ENCODE measurements around the gene ACSF3. TPM values are rescaled to one million over a fixed set of nuclear protein-coding genes. Genes with fewer than 3 reads are reported as not detected.

Gene ACSF3
- total RNA-seq, 1 donor from 2014 or later = 78.0 TPM

DNA sequence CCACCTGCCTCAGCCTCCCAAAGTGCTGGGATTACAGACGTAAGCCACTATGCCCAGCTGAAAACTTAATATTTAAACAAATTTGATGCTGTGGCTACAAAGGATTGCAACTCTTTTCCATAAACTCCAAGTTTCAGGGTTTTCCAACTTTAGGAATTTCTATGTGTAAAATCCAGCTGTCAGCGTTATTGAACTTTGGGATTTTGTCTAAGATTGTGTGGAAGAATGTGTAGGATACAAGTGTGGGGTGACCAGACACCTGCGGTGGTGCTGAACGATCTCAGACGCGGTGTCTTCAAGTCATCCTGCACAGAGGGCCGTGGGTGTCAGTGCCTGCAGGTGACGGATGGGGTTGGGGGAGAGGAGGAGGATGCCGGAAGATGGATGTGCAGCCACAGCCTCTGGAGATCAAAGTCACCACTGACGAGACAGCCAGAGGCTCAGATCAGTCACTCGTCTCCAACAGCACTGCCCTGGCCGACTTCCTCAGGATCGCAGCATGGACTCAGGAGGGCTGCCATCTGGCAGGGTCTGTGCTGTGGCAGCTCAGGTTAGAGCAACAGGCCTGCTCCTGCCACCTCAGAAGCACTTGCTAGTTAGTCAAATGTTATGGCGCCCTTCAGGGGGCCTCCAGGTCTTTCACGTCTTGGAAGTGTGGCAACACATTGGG is 13.0 kb downstream of the ACSF3 start:
- Mint-ChIP-seq H3K27ac (no peak overlapping the region), H3K9me3 (no peaks in the 10 kb centered on the region), H3K27me3 (no peaks in the 10 kb centered on the region), H3K4me1 (peaks cover 10% of the 10 kb centered on the region), H3K36me3 (ENCODE audit: low read depth) (peaks cover 72% of the 10 kb centered on the region), H3K4me3 (no peak overlapping the region)
- ChIA-PET POLR2A (no interaction called here), CTCF (no interaction called here)
- DNase-seq (no peak), ATAC-seq (ENCODE audit: low read depth) (no peak)
- TF ChIP-seq, protein P1, sequence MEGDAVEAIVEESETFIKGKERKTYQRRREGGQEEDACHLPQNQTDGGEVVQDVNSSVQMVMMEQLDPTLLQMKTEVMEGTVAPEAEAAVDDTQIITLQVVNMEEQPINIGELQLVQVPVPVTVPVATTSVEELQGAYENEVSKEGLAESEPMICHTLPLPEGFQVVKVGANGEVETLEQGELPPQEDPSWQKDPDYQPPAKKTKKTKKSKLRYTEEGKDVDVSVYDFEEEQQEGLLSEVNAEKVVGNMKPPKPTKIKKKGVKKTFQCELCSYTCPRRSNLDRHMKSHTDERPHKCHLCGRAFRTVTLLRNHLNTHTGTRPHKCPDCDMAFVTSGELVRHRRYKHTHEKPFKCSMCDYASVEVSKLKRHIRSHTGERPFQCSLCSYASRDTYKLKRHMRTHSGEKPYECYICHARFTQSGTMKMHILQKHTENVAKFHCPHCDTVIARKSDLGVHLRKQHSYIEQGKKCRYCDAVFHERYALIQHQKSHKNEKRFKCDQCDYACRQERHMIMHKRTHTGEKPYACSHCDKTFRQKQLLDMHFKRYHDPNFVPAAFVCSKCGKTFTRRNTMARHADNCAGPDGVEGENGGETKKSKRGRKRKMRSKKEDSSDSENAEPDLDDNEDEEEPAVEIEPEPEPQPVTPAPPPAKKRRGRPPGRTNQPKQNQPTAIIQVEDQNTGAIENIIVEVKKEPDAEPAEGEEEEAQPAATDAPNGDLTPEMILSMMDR (IDR thresholded peaks at IDR 0.05) = no peak
- intact Hi-C loops (cut with micrococcal nuclease) = no loop called here

DNA sequence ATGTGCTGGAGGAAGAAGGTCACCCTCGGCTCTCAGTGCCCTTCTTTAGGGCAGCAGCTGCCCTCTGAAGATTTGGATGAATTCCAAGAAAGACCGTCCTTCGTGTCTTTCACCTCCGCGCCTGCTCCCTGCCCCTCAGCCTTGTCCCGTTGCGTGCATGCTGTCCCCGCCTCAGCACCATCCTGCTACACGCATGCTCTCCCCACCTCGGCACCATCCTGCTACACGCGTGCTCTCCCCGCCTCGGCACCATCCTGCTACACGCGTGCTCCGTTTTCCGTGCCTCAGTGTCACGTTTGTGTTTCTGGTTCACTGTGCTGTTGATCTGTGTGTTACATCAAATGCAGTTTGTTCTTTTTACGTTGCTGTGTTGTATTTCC is 13.5 kb downstream of the ACSF3 start:
- Mint-ChIP-seq H3K27me3 (no peaks in the 10 kb centered on the region), H3K9me3 (no peaks in the 10 kb centered on the region), H3K36me3 (ENCODE audit: low read depth) (peaks cover 67% of the 10 kb centered on the region), H3K4me3 (no peak overlapping the region), H3K27ac (no peak overlapping the region), H3K4me1 (peaks cover 10% of the 10 kb centered on the region)
- CTCF ChIA-PET = no interaction called here
- no peak for ATAC-seq (ENCODE audit: low read depth)
- no peak for DNase-seq
- intact Hi-C loops (cut with micrococcal nuclease) = no loop called here
- POLR2A ChIA-PET = no interaction called here
- TF ChIP-seq, protein P1 (IDR thresholded peaks at IDR 0.05) = no peak

DNA sequence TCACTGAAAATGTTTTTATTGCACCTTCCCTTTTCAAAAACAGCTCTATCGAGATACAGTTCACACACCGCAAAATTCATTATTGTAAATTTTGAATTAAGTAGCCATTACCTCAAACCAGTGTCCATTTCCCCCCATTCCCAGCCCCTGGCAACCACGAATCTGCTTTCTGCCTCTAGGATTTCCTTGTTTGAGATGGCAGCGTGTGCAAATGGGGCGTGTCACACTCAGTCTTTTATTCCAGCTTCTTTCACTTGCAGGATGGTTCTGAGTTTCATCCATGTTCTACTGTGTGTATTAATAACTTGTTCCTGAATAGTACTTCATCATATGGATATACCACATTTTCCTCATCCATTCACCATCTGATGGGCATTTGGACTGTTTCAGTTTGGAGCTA is 14.8 kb downstream of the ACSF3 start:
- TF ChIP-seq, protein P1 (IDR thresholded peaks at IDR 0.05) = no peak
- H3K4me1 Mint-ChIP-seq = peaks cover 10% of the 10 kb centered on the region
- ChIA-PET POLR2A (no interaction called here), CTCF (no interaction called here)
- intact Hi-C loops (cut with micrococcal nuclease) = no loop called here
- ATAC-seq (ENCODE audit: low read depth) (no peak), DNase-seq (no peak)
- no peak overlapping the region for H3K4me3 Mint-ChIP-seq
- H3K36me3 Mint-ChIP-seq (ENCODE audit: low read depth) = peaks cover 54% of the 10 kb centered on the region
- no peaks in the 10 kb centered on the region for H3K27me3 Mint-ChIP-seq
- no peaks in the 10 kb centered on the region for H3K9me3 Mint-ChIP-seq
- no peak overlapping the region for H3K27ac Mint-ChIP-seq

DNA sequence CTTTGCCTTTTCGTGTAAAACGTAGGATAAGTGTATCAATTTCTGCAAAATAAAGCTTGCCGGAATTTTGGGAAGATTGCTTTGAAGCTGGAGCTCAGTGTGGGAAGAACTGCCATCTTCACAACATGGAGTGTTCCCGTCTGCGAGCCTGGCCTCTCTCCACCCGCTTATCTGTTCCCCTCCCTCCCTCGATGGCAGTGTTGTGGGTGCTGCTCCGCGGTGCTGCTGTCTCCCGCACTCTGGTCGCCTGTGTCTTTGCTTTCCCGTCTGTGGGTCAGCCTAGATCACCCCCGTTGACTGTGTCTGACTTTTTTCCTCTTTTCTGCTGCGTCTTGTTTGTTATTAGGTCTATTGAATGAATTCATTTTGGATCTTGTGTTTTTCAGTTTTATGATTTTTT is 17.0 kb downstream of the ACSF3 start:
- no peak for DNase-seq
- no peak overlapping the region for H3K4me3 Mint-ChIP-seq
- peaks cover 44% of the 10 kb centered on the region for H3K36me3 Mint-ChIP-seq (ENCODE audit: low read depth)
- ChIA-PET POLR2A (no interaction called here), CTCF (no interaction called here)
- no peak for ATAC-seq (ENCODE audit: low read depth)
- TF ChIP-seq, protein P1 (IDR thresholded peaks at IDR 0.05) = no peak
- H3K4me1 Mint-ChIP-seq = no peaks in the 10 kb centered on the region
- H3K27ac Mint-ChIP-seq = no peak overlapping the region
- no peaks in the 10 kb centered on the region for H3K27me3 Mint-ChIP-seq
- H3K9me3 Mint-ChIP-seq = no peaks in the 10 kb centered on the region
- intact Hi-C loops (cut with micrococcal nuclease) = no loop called here

DNA sequence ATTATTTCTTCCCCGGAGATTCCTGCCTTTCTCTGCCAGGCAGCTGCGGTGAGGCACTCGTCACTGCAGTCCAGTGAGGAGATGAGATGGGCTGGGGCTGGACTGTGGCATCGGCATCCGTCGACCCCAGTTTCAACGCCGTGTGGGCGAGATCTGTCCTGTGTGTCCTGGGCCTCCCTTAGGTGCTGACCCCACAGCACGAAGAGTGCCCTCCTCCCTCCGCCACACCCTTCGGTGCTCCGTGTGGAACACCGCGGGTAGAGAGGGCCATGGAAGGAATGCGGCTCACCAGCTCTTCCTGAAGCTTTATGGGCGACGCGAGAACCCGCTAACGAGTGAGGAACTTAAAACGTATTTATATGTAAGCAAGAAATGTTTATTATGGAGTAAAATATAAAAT is 17.6 kb downstream of the ACSF3 start:
- TF ChIP-seq, protein P1 (IDR thresholded peaks at IDR 0.05) = no peak
- peaks cover 2% of the 10 kb centered on the region for H3K4me1 Mint-ChIP-seq
- POLR2A ChIA-PET = no interaction called here
- peaks cover 44% of the 10 kb centered on the region for H3K36me3 Mint-ChIP-seq (ENCODE audit: low read depth)
- intact Hi-C loops (cut with micrococcal nuclease) = no loop called here
- DNase-seq (no peak), ATAC-seq (ENCODE audit: low read depth) (no peak)
- H3K27me3 Mint-ChIP-seq = no peaks in the 10 kb centered on the region
- H3K27ac Mint-ChIP-seq = no peak overlapping the region
- H3K9me3 Mint-ChIP-seq = no peaks in the 10 kb centered on the region
- CTCF ChIA-PET = no interaction called here
- no peak overlapping the region for H3K4me3 Mint-ChIP-seq

Data from activated B cell treated with CpG ODN at 0.5 μM for 24 hours (primary cell).